SKM-1 (cell line): ENCODE data around the gene TENM3.

Source experiments
- DNase-seq: peaks from one replicate; lab custom pipeline; 2025; ENCODE audit not compliant: unreplicated experiment; lab: John Stamatoyannopoulos, UW

TENM3 gene

GRCh38 chr4:182655340-182655739 is 412.1 kb downstream of the TENM3 start:
- no peak for DNase-seq

DNA sequence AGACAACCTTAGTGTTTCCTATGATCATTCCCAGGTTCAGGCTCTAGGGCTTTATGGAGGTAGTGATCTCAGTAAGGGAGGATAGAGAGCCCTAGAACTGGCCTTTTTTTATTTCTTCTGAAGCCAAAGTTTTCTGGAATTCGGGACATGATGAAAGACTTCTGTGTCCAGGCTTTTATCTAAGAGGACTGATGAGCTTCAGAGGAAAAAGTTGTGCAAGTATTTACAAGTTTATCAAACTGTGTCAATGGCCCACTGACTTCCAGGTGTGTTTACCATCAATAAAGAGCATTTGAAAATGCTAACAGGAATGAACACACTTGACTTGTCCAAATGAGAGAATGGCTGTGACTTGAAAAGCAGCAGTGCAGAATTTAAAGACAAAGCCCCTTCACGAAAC is 419.3 kb downstream of the TENM3 start:
- no peak for DNase-seq

DNA sequence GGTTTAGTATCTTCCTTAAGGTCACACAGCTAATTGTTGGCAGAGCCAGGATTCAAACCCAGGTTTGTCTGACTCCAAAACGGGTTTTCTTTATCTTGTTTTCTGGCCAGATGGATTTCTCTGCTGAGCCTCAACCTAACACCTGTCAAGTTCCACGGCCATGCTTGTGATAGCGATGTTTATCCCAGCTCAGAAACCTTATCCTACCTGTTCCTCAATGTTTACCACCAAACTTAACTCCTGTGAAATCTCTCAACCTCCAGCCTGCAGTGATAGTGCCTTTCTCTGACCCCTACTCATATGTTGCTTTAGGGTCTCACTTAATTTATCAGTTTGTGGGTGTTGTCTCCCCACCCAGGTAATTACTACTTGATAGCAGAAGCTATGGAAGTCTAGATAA is 428.0 kb downstream of the TENM3 start:
- DNase-seq, result no peak

GRCh38 chr4:182671749-182672148 is 428.5 kb downstream of the TENM3 start:
- DNase-seq, result no peak

- DNase-seq, result no peak
Observed at GRCh38 chr4:182678590-182678989, 435.4 kb downstream of the TENM3 start.

- no peak for DNase-seq
Observed at GRCh38 chr4:182679533-182679932, 436.3 kb downstream of the TENM3 start.

GRCh38 chr4:182680234-182680653 is 437.0 kb downstream of the TENM3 start:
- DNase-seq, result no peak

- no peak for DNase-seq
Observed at GRCh38 chr4:182683661-182684060, 440.5 kb downstream of the TENM3 start.

DNA sequence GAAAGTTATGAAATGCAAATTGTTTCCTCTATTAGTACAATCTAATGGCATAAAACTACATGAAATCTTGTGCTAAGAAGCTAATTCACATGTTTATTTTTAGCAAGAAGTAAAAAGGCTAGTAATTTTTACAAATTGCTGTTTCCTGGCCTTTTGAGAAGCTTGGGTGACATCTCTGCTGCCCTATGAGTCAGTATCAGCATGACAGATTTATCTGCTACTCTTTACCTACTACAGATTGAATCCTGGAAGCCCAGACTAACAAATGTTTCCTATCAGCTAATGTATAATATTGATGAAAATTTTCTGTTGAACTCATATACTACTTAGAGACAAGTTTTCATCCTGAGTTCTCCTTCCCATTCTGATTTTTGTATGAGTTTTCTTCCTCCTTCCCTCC is 441.6 kb downstream of the TENM3 start:
- no peak for DNase-seq

DNA sequence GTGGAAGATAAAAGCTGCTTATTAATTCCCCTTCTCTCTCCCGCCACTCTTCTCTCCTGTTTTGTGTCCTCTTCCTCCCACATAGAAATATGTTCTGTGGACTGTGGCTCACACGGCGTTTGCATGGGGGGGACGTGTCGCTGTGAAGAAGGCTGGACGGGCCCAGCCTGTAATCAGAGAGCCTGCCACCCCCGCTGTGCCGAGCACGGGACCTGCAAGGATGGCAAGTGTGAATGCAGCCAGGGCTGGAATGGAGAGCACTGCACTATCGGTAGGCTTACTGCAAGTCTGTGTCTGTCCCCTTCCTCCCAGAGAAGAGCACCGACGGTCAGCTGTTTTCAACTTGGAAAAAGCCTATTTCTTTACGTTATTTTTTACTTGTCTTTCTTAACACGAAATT is 444.9 kb downstream of the TENM3 start:
- DNase-seq, result no peak

DNA sequence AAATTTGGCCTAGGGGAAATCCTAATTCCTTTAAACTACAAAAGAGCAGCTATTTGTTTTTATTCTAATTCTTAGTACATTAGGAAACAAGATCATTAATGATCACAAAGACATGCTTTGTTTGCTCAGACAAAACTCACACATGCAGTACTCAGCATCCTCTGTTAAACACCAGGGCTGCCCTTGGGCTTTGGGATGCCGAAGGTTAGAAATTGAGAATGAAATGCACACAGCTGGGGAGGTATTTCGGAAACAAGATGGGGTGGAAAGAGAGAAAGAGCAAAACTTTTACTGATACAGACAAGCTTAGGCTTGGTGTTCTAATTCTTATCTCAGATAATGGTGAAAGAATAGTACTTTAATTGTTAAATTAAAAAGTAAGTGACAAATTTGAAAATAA is 451.3 kb downstream of the TENM3 start:
- no peak for DNase-seq

DNA sequence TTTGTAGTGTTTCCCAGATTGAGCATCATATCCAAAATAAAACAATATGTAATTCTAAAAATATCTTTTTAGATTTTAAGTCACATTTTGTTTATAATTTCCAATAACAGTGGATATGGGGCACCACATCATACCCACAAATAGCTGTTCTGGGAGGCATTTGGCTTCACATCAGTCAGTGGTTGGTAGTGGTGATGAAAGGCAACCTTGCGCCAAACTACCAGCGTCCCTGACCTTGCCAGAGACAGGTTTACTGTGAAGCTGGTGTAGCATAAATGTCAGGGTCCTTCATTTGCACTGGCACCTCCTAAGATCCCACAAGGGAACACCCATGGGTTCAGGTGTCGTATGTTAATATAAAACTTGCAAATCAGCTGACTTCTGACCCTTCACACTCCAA is 451.8 kb downstream of the TENM3 start:
- DNase-seq, result no peak

DNA sequence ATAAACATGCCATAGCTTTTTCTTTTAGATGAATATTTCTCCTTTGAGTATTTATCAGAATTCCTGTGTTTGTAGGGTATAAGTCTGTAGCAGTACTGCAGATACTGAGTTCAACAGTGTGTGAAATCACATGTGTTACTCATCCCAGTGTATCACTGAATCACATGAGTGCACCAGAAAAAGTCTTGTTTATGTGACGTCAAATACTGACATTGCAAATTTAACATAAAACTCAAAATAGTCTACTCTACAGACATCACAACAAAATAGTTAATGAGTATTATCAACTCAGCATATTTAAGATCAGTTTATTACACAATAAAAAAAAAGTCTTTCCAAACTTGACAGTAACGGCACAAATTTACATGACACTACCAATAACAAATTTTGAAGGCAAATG is 452.6 kb downstream of the TENM3 start:
- DNase-seq, result no peak

- DNase-seq, result no peak
Observed at GRCh38 chr4:182697094-182697493, 453.9 kb downstream of the TENM3 start.

DNA sequence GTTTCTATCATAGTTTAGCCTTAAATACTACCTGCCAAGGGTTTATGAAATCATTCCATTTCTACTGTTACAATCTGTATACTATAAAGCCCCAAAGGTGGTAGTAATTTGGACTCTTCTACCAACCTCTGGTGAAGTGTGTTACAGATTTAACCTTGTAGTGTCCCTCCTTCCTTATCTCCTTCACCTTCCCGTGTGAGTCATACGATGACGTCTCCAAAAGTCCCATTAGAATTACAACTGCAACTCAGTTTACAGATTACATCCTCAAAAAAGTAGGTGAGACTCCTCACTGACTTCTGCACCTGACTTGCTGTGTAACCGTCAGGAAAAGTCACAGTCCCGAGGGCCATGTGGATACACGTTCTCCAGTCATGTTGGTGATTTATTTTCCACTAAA is 455.0 kb downstream of the TENM3 start:
- DNase-seq, result no peak

- no peak for DNase-seq
Observed at GRCh38 chr4:182699201-182699600, 456.0 kb downstream of the TENM3 start.

GRCh38 chr4:182699795-182700194 is 456.6 kb downstream of the TENM3 start:
- DNase-seq, result no peak

DNA sequence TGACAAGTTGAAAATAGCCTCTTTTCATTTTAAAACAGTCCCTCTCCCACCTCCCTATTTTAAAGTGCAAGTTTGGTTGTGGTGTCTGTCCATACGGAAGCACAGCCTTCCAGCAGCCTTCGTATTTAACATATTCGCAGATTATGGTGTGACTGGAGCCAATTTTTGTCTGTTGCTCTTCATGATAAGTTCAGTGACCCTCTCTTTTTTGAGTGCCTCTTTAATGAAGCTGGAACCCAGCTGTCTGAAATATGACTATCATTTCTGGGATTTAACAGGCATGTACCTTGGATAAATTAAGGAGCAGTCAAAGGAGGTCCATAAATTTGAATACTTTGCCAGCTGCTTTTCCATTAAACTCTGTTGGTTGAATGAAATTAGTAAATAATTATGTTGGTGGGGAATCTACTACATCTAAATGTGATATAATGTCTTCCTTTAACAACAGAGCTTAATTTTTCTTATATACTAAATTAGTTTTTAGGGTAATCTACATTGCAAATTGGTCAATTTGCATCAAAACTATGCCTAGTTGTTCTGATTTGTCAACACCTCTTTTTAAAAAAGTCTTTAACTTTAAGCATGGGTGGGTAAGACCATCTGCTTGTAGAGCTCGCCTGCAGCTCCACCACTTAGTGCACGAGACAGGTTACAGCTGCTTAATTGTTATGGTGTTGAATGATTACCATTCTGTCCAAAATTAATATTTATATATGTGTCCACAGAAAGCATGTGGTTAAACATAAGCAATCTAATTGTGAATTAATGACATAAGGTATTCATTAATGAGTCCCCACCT is 457.4 kb downstream of the TENM3 start:
- DNase-seq, result no peak

GRCh38 chr4:182704077-182704476 is 460.9 kb downstream of the TENM3 start:
- no peak for DNase-seq

GRCh38 chr4:182704948-182705347 is 461.7 kb downstream of the TENM3 start:
- no peak for DNase-seq

DNA sequence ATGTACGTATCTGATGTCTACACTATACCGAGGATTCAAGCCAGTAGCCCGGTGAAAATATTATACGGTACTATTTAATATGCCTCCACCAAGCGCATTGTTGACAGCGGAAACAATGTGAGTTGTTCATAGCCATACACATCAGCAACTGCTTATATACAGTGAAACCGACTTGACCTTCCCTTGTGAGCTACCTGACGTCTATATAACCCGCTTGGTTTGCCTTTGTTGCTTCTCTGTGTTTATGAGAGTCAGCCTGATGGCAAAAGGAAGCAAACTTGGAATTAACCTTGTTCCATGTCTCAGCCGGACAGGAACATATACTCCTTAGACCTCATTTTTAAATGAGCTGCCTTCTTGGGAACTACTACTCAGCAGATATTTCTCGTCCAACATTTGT is 462.2 kb downstream of the TENM3 start:
- no peak for DNase-seq

GRCh38 chr4:182711211-182711610 is 468.0 kb downstream of the TENM3 start:
- no peak for DNase-seq

- no peak for DNase-seq
Observed at GRCh38 chr4:182715548-182715947, 472.3 kb downstream of the TENM3 start.
